Measurements from ENCODE around the gene RIPOR1.
A peak's percentile ranks its signal among the peaks of the same experiment; 100 is the strongest.

The RIPOR1 gene

DNA sequence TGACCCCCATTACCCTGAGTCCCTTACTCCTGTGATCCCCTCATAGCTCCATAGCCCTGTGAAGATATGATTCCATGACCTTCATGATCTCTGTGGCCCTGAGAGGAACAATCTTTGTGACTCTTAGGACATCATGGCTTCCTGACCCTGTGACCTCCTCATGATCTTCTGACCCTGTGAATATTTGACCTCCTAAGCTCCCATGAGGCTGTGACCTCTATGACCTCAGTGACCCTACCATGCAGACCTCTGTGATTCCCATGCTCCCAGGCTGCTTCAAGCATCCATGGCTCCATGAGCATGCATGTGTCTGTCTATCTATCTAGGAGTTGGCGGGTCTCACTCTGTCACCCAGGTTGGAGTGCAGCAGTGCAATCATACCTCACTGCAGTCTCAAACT is 12.1 kb downstream of the RIPOR1 start:
- DNase-seq, result no peak

DNA sequence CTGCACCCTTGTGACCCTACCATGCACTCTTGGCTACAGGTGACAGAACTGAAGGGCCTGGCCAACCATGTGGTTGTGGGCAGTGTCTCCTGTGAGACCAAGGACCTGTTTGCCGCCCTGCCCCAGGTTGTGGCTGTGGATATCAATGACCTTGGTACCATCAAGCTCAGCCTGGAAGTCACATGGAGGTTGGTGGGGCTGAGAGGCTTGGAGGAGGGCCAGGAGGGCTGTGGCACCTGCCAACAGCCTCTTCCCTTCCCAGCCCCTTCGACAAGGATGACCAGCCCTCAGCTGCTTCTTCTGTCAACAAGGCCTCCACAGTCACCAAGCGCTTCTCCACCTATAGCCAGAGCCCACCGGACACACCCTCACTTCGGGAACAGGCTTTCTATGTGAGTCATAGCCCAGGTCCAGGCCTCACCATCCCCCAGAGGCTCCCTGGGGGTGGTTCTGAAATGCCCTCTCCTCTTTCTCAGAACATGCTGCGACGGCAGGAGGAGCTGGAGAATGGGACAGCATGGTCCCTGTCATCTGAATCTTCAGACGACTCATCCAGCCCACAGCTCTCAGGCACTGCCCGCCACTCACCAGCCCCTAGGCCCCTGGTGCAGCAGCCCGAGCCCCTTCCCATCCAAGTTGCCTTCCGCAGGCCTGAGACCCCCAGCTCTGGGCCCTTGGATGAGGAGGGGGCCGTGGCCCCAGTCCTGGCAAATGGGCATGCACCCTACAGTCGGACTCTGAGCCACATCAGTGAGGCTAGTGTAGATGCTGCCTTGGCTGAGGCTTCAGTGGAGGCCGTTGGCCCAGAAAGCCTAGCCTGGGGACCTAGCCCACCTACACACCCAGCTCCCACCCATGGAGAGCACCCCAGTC is 13.0 kb downstream of the RIPOR1 start:
- no peak for DNase-seq

DNA sequence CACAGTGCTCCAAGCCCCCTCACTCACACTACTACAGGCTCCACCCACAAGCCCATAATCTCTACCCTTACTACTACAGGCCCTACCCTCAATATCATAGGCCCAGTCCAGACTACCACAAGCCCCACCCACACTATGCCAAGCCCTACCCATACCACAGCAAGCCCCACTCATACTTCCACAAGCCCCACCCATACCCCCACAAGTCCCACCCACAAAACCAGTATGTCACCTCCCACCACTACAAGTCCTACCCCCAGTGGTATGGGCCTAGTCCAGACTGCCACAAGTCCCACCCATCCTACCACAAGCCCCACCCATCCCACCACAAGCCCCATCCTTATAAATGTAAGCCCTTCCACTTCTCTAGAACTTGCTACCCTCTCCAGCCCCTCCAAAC is 13.8 kb downstream of the RIPOR1 start:
- no peak for DNase-seq

DNA sequence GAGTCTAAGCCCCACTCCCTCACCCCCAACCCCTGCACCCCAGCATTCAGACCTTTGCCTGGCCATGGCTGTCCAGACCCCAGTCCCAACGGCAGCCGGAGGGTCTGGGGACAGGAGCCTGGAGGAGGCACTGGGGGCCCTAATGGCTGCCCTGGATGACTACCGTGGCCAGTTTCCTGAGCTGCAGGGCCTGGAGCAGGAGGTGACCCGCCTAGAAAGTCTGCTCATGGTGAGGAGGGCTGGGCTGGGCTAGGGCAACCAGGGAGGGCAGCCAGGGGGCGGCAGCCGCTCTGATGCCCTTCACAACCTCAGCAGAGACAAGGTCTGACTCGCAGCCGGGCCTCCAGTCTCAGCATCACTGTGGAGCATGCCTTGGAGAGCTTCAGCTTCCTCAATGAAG is 14.4 kb downstream of the RIPOR1 start:
- no peak for DNase-seq

DNA sequence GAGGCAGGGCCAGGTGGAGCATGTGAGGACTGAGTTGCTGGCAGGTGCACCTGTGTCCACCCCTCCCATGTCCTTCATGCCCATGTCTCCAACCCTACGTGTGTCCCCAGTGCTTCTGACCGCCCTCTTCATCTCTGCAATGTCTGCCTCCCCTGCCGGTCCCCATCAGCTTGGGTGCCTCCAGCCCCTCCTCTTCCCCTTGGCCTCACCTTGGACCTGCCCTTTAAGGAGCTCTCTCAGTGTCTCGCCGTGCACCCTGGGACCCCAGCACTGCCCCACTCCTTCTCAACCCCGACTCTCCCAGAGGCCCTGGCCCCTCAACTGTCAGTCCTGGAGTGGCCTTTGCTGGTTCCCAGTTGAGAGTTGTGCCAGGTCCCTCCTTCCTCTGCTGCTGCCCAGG is 15.0 kb downstream of the RIPOR1 start:
- DNase-seq, result no peak

DNA sequence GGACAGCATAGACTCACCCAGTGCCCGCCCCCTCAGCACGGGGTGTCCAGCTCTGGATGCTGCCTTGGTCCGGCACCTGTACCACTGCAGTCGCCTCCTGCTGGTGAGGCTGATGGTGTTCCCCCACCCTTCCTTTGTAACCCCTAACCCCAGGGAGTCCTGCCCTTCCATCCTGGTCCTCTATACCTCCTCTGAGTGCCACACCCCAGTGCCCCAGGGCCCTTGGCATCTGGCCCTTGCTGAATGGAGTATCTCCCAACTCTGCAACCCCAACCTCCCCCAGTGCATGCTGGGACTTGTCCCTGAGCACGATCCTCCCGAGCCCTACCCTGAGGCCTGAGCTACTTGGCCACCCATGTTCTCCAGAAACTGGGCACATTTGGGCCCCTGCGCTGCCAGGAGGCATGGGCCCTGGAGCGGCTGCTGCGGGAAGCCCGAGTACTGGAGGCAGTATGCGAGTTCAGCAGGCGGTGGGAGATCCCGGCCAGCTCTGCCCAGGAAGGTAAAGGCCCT is 15.8 kb downstream of the RIPOR1 start:
- DNase-seq, result no peak

DNA sequence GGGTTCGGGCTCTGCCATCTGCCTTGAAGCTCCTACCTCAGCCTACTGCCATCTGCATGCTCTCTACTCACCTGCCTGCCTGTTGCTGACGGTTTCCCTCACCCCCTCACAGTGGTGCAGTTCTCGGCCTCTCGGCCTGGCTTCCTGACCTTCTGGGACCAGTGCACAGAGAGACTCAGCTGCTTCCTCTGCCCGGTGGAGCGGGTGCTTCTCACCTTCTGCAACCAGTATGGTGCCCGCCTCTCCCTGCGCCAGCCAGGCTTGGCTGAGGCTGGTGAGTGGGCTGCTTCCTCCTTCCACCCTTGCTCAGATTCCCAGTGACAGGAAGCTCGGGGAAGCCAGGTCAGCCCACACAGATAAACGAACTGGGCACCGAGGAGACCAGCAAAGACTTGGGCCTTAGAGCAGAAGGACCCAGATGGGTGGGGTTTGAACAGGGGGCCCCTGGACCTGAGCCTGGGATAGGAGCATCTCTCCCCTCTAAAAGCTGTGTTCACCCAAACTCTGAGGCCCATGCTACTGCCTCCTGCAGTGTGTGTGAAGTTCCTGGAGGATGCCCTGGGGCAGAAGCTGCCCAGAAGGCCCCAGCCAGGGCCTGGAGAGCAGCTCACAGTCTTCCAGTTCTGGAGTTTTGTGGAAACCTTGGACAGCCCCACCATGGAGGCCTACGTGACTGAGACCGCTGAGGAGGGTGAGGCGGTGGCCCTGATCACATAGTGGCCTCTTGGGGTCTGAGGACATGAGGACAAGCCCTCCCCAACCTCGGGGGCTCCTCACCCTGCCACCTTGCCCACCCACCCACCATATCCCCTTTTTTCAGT is 16.4 kb downstream of the RIPOR1 start:
- no peak for DNase-seq

DNA sequence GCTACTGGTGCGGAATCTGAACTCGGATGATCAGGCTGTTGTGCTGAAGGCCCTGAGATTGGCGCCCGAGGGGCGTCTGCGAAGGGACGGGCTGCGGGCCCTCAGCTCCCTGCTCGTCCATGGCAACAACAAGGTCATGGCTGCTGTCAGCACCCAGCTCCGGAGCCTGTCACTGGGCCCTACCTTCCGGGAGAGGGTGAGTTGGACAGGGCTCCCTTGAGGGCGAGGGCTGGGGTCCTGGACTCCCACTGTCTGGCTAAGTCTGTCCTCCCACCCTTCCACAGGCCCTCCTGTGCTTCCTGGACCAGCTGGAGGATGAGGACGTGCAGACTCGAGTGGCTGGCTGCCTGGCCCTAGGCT is 17.0 kb downstream of the RIPOR1 start:
- no peak for DNase-seq

DNA sequence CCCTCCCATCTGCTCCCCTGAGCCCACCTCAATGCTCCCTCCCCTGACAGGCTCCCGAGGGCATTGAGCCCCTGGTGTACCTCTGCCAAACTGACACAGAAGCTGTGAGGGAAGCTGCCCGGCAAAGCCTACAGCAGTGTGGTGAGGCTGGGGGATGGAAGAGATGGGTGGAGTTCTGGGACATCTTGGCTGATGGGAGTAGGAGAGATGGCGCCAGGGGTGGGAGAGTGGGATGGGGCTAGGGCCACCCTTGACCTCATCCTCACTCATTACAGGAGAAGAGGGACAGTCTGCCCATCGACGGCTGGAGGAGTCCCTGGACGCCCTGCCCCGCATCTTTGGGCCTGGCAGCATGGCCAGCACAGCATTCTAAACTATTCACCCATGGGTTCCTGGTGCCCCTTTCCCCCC is 17.5 kb downstream of the RIPOR1 start:
- no peak for DNase-seq

DNA sequence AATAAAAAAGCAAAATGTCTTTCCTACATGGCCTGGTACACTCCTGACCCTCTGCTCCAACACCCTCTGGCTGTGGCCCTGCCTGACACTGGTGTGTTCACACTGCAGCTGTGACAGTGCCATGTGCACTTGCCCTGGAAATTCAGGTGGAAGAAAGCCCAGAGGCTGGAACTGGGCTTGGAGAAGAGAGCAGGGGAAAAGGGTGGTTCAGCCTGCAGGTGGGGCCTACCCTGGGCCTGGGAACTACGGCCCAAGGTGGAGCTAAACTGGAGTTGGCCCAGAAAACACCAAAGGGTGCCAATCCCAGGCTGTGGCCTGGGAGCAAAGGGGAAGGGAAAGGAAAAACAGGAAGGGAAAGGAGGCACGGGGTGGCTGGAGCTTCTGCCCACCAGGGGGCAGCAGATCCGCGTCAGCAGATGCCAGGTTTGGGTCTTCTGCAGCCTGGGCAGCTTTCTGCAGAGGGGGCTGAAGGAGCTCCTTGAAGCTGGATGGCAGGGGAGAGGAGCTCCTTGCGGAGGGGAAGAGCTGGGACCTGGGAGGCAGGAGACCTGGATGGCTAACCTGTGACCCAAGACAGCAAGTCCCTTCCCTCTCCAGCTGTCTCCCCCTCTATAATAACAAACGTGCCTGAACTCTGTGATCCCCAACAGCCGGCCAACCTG is 18.3 kb downstream of the RIPOR1 start:
- peak; percentile 4 for DNase-seq

DNA sequence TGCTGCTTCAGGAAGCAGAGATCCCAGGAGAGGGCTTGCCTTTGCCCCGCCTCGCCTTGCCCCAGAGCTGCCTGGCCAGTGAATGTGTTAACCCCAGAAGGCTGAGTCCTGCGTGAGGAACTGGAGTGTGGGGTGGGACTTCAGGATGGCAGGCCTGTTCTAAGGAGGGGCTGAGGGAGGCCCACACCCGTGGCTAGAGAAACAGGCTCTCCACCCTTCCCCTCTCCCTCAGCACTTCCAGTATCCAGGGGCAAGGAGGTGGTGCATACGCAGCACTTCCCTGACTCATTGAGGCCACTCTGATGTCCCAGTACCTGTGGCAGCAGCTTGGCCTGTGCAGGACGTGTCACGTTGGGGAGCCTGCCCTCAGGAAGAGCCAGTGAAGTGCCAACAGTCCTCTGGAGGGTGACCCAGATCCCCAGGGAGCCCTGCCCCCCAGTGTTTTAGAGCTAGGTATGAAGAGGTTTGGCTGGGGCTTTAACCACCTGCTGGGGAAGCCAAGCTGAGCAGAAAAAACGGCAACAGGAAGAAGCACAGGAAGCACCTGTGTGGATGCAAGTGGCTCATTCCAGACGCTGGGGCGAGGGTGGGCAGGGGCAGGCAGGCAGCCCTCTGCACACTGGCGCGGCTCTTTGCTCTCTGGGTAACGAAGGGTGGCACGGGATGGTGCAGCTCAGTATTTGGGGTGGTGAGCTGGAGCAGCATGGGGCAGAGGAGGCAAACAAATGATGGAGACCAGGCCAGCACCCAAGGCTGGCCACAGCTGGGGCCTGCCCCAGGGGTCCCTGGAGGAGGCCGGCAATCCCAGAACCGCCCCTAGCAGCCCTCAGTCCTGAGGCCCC is 19.0 kb downstream of the RIPOR1 start:
- DNase-seq, result no peak

DNA sequence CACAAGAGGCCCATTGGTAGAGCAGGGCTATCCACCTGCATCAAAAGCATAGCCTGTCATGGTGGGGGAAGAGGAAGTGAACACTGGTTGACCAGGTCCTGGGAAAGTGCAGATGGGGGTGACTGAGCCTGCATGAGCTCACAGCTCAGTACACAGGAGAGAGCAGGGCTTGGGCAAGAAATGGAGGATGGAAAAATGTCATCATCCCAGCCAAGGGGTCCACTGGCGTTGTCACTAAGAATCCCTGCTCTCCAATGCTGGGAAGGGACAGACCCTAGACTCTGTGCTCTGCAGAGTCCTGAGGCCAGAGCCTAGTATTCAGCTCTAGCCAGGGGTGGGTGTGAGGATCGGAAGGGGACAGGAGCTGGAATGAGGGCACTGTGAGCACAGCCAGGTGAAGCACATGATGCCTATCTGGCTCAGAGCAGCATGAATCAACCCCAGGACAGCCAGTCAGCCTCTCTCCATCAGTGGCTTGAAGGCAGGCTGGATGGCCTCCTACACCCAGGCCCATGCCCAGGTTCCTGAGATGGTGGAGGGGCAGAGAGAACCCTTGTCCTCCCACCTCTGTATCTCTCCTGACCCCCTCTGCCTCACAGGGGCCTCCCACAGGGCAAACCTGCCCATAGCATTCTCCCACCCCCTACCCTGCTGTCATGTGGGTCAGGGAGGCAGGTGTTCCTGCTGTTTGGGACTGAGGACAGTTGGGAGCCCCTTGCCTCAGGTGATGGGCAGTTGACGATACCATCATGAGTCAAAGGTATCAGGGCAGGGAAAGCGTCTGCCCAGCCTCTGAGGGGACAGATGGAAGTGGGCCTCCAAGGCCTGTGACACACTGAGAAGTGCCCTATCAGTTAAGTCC is 19.9 kb downstream of the RIPOR1 start:
- no peak for DNase-seq

DNA sequence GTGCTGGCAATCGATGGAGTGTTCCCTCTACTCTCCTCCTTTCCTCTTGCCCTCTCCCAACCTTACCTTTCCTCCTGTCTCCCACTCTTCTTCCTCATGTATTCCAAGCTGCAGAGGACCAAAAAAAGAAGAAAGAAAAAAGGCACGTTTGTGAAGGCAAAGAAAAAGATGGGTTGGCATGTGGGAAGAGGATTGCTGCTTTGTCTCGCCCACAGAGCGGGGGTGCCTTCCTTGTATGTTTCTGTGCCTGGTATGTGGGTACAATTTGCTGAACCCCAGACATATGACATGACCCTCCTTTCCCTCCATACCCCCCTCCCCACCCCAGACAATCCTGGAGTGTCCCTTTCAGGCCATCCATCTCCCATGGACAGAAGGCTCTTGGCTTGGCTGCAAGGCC is 20.6 kb downstream of the RIPOR1 start:
- no peak for DNase-seq

DNA sequence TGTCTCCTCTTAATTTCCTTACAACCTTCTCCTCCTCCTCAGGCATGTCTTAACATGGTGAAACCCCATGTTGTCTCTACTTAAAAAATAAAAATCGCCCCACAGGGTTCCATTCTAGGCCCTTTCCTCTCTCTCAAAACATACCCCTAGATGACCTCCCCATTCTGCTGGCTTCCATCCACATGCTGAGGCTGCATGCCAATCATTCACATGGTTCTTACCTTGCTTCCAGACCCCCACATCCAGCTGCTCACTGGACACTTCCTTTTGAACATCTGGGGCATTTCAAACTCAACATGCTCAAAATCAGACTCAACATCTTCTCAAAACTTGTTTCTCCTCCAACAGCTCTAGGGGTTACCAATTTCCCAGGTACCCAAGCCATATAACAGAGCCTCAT is 21.3 kb downstream of the RIPOR1 start:
- DNase-seq, result no peak

DNA sequence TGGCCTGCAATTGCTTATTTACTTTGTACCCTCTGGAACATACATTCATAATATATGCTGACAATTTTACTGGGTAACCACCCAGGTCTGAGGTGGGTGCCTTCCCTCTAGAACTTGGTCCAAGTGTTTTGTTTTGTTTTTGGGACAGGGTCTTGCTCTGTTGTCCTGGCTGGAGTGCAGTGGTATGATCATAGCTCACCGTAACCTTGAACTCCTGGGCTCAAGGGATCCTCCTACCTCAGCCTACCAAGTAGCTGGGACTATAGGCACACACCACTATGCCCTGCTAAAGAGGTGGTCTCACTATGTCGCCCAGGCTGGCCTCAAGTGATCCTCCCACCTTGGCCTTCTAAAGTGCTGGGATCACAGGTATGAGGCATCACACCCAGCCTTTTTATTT is 22.5 kb downstream of the RIPOR1 start:
- no peak for DNase-seq

DNA sequence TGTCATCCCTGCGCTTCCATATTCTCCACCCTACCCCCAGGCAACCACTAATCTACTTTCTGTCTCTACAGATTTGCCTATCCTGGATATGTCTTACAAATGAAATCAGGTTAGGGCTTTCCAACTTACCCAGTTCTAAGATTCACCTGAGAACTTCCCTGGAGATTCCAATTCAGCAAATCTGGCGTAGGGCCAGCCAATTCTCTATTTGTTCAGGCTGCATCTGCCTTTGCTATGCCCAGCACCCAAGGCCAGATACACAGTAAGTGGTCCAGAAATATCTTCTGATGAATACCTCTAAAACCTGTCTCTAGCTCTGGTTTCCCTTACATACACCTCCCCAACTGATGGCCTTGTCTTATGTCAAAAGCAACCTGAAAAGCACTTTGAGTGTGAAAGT is 23.3 kb downstream of the RIPOR1 start:
- no peak for DNase-seq

DNA sequence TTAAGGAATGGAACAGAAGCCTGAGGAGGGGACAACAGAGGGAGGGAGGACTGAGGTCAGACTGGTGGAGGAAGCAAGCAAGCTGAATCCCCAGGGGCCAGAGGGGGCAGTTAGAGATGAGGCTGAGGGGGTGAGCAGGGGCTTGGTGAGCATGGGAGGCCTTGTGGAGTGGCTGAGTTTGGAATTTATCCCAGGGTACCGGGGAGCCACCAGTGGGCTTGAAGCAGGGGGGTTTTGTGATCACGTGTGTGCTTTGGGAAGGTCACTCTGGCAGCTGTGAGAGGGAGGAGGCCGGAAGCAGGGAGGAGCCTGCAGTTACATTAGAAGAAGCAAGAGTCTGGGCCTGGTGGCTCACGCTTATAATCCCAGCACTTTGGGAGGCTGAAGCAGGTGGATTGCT is 23.8 kb downstream of the RIPOR1 start:
- DNase-seq, result no peak

DNA sequence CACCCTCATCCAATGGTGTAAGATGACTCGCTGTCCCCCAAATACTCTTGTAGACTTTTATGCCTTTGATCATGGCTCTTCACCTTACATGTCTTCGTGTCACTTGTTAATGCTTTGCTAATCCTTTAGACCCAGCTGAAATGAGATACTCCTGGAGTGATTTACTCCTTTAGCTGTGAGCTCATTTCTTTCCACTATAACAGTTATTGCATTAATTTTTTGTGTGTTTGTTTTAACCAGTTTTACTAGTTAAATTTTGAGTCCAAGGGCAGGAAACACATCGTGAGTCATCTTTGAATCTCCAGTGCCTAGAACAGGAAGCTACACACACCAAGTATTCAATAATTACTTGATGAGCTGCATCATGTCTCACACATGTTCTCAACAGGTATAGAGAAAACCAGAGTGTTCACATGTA is 27.2 kb downstream of the RIPOR1 start:
- DNase-seq, result no peak

DNA sequence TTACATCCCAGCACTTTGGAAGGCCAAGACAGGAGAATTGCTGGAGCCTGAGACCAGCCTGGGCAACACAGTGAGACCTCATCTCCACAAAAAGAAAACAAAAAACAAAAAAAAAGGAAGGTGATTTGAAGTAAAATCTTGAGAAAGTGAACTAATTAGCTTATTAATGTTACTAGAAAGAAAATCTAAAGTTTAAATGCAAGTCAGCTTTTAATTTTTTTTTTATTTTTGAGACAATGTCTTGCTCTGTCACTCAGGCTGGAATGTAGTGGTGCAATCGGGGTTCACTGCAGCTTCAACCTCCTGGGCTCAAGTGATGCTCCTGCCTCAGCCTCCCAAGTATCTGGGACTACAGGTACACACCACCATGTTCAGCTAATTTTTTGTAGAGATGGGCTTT is 30.2 kb downstream of the RIPOR1 start:
- no peak for DNase-seq

DNA sequence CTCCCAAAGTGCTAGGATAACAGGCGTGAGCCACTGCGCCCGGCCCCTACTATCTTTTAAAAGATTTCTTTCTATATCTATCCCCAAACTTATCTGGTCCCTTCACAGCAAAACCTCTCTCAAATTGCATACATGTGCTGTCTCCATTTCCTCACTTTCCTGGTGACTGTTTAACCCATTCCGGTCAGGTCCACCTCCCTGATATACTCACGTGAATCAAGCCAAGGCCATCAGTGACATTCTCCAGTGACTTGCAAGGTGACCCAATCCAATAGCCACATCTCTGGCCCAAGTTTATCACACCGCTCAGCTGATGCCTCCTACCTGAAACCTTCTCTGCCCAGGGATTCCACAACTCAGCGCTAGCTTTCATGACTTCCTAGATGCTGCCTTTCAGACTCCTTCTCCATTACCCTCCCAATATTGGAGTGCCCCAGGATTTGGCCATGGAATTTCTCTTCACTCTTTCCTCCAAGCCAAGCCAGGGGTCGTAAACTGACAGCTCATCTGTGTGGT is 32.3 kb downstream of the RIPOR1 start:
- DNase-seq, result no peak

DNA sequence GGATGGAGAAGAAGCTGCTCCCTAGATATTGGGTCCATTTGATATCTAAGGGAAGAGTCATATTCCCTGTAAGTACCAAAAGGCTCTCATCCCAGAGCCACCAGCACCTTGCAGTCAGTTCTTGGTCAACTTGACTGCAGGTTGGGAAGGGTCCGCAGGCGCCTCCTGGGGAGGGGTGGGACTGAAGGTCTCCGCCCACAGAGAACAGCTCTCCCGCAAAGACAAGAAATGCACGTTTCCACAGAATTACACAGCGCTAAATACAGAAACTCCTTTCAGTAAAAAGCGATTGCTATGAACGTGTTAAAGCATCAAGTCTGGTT is 32.8 kb downstream of the RIPOR1 start:
- DNase-seq, result no peak
